IMR-90 (cell line): Measurements from ENCODE around the gene TMCC3. TPM values are rescaled to one million over a fixed set of nuclear protein-coding genes. Genes with fewer than 3 reads are reported as not detected.

ENCODE experiments used
- ATAC-seq: fragments of 200-7000 bp; cut with Tn5 transposase; 2 replicates; pipeline ENCODE4 v1.9.1; 2020; ENCODE audit warnings: low read depth, mild to moderate bottlenecking, moderate library complexity
- BruUV-seq: library from RNA; stranded (reverse); fragments of 400-500 nt; replicated peaks from 2 replicates; lab custom pipeline; 2021; lab: Mats Ljungman, UMichigan
- CTCF ChIA-PET: fragments of 300-600 bp; formaldehyde crosslinking; extraction: SDS; loops from one replicate; lab custom pipeline; 2021; ENCODE audit warnings: antibody characterized with exemption; lab: Yijun Ruan, JAX
- POLR2A ChIA-PET: fragments of 300-600 bp; sonication (Branson Sonifier 250); formaldehyde crosslinking; loops from one replicate; lab custom pipeline; 2022; ENCODE audit warnings: antibody characterized with exemption; ENCODE audit not compliant: unreplicated experiment; lab: Charles Lee
- DNase-seq: peaks from one replicate; pipeline ENCODE4 v3.0.0; 2013
- H2AFZ ChIP-seq: replicated peaks from 2 replicates; pipeline ENCODE3; 2013; ENCODE audit warnings: low read length, mild to moderate bottlenecking; ENCODE audit not compliant: poor library complexity
- H2AK5ac ChIP-seq: 2 replicates; pipeline ENCODE4 v1.6.1; 2013; ENCODE audit warnings: low read depth, low read length, inconsistent platforms
- H2AK9ac ChIP-seq: replicated peaks from 2 replicates; pipeline ENCODE3; 2013; ENCODE audit warnings: mild to moderate bottlenecking, low read depth, low read length, moderate library complexity; ENCODE audit not compliant: poor library complexity
- H2BK120ac ChIP-seq: 2 replicates; pipeline ENCODE4 v1.6.1; 2013; ENCODE audit warnings: low read depth, low read length, inconsistent platforms
- H2BK15ac ChIP-seq: 3 replicates; pipeline ENCODE4 v1.6.1; 2013; ENCODE audit warnings: low read depth, low read length, inconsistent platforms
- H2BK20ac ChIP-seq: 2 replicates; pipeline ENCODE4 v1.6.1; 2013; ENCODE audit warnings: low read depth, mild to moderate bottlenecking, inconsistent platforms, low read length, moderate library complexity
- H2BK5ac ChIP-seq: 2 replicates; pipeline ENCODE4 v1.6.1; 2013; ENCODE audit warnings: mild to moderate bottlenecking, low read depth, low read length, inconsistent platforms; ENCODE audit not compliant: poor library complexity, severe bottlenecking
- H3K14ac ChIP-seq: replicated peaks from 2 replicates; pipeline ENCODE4 v1.6.1; 2013; ENCODE audit warnings: low read depth, low read length, inconsistent platforms
- H3K18ac ChIP-seq: 2 replicates; pipeline ENCODE4 v1.6.1; 2013; ENCODE audit warnings: low read depth, low read length, control low read depth
- H3K23ac ChIP-seq: 2 replicates; pipeline ENCODE4 v1.6.1; 2013; ENCODE audit warnings: low read depth, low read length, inconsistent platforms
- H3K27ac ChIP-seq: 2 replicates; pipeline ENCODE4 v1.5.1; 2013; ENCODE audit warnings: mild to moderate bottlenecking, control low read depth, low read length; ENCODE audit not compliant: insufficient read depth
- H3K27me3 ChIP-seq: 2 replicates; pipeline ENCODE4 v1.6.1; 2013; ENCODE audit warnings: low read length; ENCODE audit not compliant: control insufficient read depth, insufficient read depth
- H3K36me3 ChIP-seq: 2 replicates; pipeline ENCODE4 v1.6.1; 2013; ENCODE audit warnings: low read length, mixed read lengths; ENCODE audit not compliant: control insufficient read depth, insufficient read depth
- H3K4ac ChIP-seq: 2 replicates; pipeline ENCODE4 v1.6.1; 2013; ENCODE audit warnings: low read depth, low read length, inconsistent platforms
- H3K4me1 ChIP-seq: 2 replicates; pipeline ENCODE4 v1.6.1; 2013; ENCODE audit warnings: low read length, mixed read lengths; ENCODE audit not compliant: control insufficient read depth, insufficient read depth
- H3K4me2 ChIP-seq: 2 replicates; pipeline ENCODE4 v1.6.1; 2013; ENCODE audit warnings: low read depth, mild to moderate bottlenecking, control low read depth, low read length, moderate library complexity
- H3K4me3 ChIP-seq: 2 replicates; pipeline ENCODE4 v1.5.1; 2013; ENCODE audit warnings: low read depth, mild to moderate bottlenecking, control low read depth, low read length, moderate library complexity; ENCODE audit not compliant: insufficient read depth
- H3K56ac ChIP-seq: 2 replicates; pipeline ENCODE4 v1.6.1; 2013; ENCODE audit warnings: low read length, inconsistent platforms; ENCODE audit not compliant: insufficient read depth; ENCODE audit errors: extremely low read depth
- H3K79me1 ChIP-seq, 2 experiments: 2 replicates each; pipeline ENCODE4 v1.6.1; 2013; ENCODE audit warnings: low read length in 2 of 2, inconsistent platforms in 1 of 2, low read depth in 1 of 2
- H3K9ac ChIP-seq: 2 replicates; pipeline ENCODE4 v1.6.1; 2013; ENCODE audit warnings: low read depth, low read length, control low read depth
- H3K9me1 ChIP-seq: 2 replicates; pipeline ENCODE4 v1.6.1; 2013; ENCODE audit warnings: low read length, inconsistent platforms; ENCODE audit not compliant: insufficient read depth
- H3K9me3 ChIP-seq: 2 replicates; pipeline ENCODE4 v1.6.1; 2013; ENCODE audit warnings: low read length; ENCODE audit not compliant: control insufficient read depth, insufficient read depth
- H4K20me1 ChIP-seq: 2 replicates; pipeline ENCODE4 v1.6.1; 2013; ENCODE audit warnings: low read length, inconsistent platforms; ENCODE audit not compliant: insufficient read depth
- H4K5ac ChIP-seq: 2 replicates; pipeline ENCODE4 v1.6.1; 2013; ENCODE audit warnings: mild to moderate bottlenecking, low read depth, low read length, control low read depth
- H4K8ac ChIP-seq, 2 experiments: 2 replicates each; pipeline ENCODE4 v1.6.1; 2013; ENCODE audit warnings: low read depth in 2 of 2, low read length in 2 of 2, control low read depth in 1 of 2, inconsistent platforms in 1 of 2
- H4K91ac ChIP-seq: 2 replicates; pipeline ENCODE4 v1.6.1; 2013; ENCODE audit warnings: low read depth, low read length, inconsistent platforms; ENCODE audit not compliant: insufficient read depth
- CEBPB ChIP-seq: IDR thresholded peaks from 2 replicates; pipeline ENCODE4 v1.6.1; 2012; ENCODE audit warnings: low read depth, low read length, improper control_type of control experiment
- CHD1 ChIP-seq: IDR thresholded peaks from 2 replicates; pipeline ENCODE4 v1.6.1; 2012; ENCODE audit warnings: low read depth, low read length, improper control_type of control experiment
- MAZ ChIP-seq: IDR thresholded peaks from 2 replicates; pipeline ENCODE4 v1.6.1; 2012; ENCODE audit warnings: low read depth, mild to moderate bottlenecking, low read length, improper control_type of control experiment, moderate library complexity, borderline replicate concordance
- MXI1 ChIP-seq: IDR thresholded peaks from 2 replicates; pipeline ENCODE4 v1.6.1; 2012; ENCODE audit warnings: low read depth, mild to moderate bottlenecking, low read length, moderate library complexity, borderline replicate concordance
- SMC3 ChIP-seq: fragments of 150-350 bp; IDR thresholded peaks from 2 replicates; pipeline ENCODE4 v1.6.1; 2016; ENCODE audit warnings: low read depth, mild to moderate bottlenecking, antibody characterized with exemption, low read length, moderate library complexity
- WGBS, 2 experiments: methylation state at CpG; one replicate each; pipeline versions ENCODE4 v1.1.5 to v1.1.7; 2013; ENCODE audit warnings: missing lambda C conversion rate in 2 of 2; ENCODE audit not compliant: insufficient read length in 1 of 2; ENCODE audit errors: extremely low coverage in 2 of 2; 5-methylcytosine and 5-hydroxymethylcytosine counted together
- dilution Hi-C: fragments of 300-500 bp; cut with HindIII; formaldehyde crosslinking; loops from one replicate; pipeline ENCODE4 v1.14.3; 2018; ENCODE audit warnings: low sequenced_read_pairs; ENCODE audit not compliant: unreplicated experiment
- in situ Hi-C: fragments of 300-500 bp; cut with MboI; formaldehyde crosslinking; loops from 3 replicates; pipeline ENCODE4 v1.14.3; 2019; ENCODE audit warnings: low sequenced_read_pairs, inconsistent platforms, mixed read lengths
- intact Hi-C: fragments of 100-400 bp; cut with micrococcal nuclease; formaldehyde crosslinking; loops from 2 replicates; pipeline ENCODE4 v1.10.0; 2022
- polyA plus RNA-seq, 3 experiments: library from polyadenylated mRNA; depleted of rRNA; stranded (reverse); fragments of >200 nt; gene quantifications; 2 replicates each; pipeline ENCODE4 v1.2.3, GENCODE V29; 2012; ENCODE audit warnings: low replicate concordance in 1 of 3
- total RNA-seq: library from RNA; depleted of rRNA; stranded (reverse); fragments of >200 nt; gene quantifications from 2 replicates; pipeline ENCODE4 v1.2.3, GENCODE V29; 2012
- TF ChIP-seq, protein P1 (sequence below): fragments of 150-350 bp; IDR thresholded peaks from 2 replicates; pipeline ENCODE4 v1.6.1; 2016; ENCODE audit warnings: low read depth, mild to moderate bottlenecking, low read length, moderate library complexity, borderline replicate concordance
- TF ChIP-seq, protein P2 (sequence below): conservative IDR thresholded peaks from 2 replicates; pipeline ENCODE4 v1.5.1; 2012; ENCODE audit warnings: mild to moderate bottlenecking, low read depth, low read length, improper control_type of control experiment

The TMCC3 gene
- total and polyA plus RNA-seq, 2 of the 4 experiments (the other 2 are of a cell fraction): 0.14 to 0.36 TPM

DNA sequence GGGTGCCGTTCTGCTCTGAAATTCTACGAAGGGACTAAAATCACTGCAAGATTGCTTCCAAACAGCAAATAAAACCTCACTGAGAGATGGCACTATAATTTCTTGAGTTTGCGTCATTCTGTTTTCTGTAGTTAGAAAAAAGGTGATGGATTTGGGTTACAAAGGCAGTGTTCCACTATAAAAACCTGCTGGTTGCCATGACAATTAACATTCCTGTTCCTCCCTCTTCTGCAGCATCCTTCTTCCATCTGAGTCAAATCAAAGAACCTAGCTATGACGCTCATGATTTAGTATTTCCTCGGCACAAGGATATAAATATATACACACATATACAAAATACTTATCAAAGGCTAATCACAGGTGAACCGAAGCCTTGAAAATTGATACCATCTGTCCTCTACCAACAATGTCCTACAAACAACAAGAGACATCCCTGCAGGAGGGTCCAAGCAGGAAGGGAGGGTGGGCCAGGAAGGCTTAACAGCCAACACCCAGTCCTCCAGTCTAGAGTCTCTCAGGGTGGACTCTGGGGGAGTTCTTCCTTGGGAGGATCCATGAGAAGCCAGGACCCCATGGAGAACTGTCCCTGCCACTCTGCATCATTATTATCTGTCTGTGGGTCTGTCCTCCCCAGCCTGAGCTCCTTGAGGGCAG is 21.4 kb downstream of the TMCC3 start:
- dilution Hi-C loops: no loop called here
- Histone ChIP-seq H3K9ac (no peak overlapping the region), H3K4me2 (no peak overlapping the region), H4K91ac (no peak overlapping the region), H2BK20ac (no peak overlapping the region), H3K14ac (no peak overlapping the region), H2BK15ac (no peak overlapping the region), H4K5ac (no peak overlapping the region), H3K79me1 (no peaks in the 10 kb centered on the region), H3K4me3 (no peak overlapping the region), H3K4ac (no peak overlapping the region), H2BK5ac (no peak overlapping the region), H3K27me3 (peaks cover 3% of the 10 kb centered on the region), H3K4me1 (no peaks in the 10 kb centered on the region), H3K23ac (no peak overlapping the region), H2BK120ac (no peak overlapping the region), H3K27ac (no peak overlapping the region), H3K36me3 (no peaks in the 10 kb centered on the region), H2AK9ac (no peak overlapping the region), H3K56ac (no peak overlapping the region), H3K18ac (no peak overlapping the region), H3K9me3 (no peaks in the 10 kb centered on the region), H2AK5ac (no peak overlapping the region), H4K20me1 (no peaks in the 10 kb centered on the region), H4K8ac (no peak overlapping the region), H2AFZ (no peak overlapping the region), H3K9me1 (no peaks in the 10 kb centered on the region)
- POLR2A ChIA-PET: no interaction called here
- 60% methylated on average over 1 of the region's 6 CpGs; no CpG with 5 or more reads in 1 of the 2 experiments for WGBS, 2 experiments
- intact Hi-C loops: no loop called here
- DNase-seq: no peak
- in situ Hi-C loops: no loop called here
- no TSS peak for BruUV-seq
- no peak for ATAC-seq
- CTCF ChIA-PET: no interaction called here
- no peak for TF ChIP-seq SMC3
- TF ChIP-seq MXI1: no peak
- TF ChIP-seq, protein P1, sequence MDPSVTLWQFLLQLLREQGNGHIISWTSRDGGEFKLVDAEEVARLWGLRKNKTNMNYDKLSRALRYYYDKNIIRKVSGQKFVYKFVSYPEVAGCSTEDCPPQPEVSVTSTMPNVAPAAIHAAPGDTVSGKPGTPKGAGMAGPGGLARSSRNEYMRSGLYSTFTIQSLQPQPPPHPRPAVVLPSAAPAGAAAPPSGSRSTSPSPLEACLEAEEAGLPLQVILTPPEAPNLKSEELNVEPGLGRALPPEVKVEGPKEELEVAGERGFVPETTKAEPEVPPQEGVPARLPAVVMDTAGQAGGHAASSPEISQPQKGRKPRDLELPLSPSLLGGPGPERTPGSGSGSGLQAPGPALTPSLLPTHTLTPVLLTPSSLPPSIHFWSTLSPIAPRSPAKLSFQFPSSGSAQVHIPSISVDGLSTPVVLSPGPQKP: no peak
- no peak for TF ChIP-seq CHD1
- TF ChIP-seq CEBPB: no peak
- no peak for TF ChIP-seq MAZ
- TF ChIP-seq, protein P2, sequence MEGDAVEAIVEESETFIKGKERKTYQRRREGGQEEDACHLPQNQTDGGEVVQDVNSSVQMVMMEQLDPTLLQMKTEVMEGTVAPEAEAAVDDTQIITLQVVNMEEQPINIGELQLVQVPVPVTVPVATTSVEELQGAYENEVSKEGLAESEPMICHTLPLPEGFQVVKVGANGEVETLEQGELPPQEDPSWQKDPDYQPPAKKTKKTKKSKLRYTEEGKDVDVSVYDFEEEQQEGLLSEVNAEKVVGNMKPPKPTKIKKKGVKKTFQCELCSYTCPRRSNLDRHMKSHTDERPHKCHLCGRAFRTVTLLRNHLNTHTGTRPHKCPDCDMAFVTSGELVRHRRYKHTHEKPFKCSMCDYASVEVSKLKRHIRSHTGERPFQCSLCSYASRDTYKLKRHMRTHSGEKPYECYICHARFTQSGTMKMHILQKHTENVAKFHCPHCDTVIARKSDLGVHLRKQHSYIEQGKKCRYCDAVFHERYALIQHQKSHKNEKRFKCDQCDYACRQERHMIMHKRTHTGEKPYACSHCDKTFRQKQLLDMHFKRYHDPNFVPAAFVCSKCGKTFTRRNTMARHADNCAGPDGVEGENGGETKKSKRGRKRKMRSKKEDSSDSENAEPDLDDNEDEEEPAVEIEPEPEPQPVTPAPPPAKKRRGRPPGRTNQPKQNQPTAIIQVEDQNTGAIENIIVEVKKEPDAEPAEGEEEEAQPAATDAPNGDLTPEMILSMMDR: no peak
